Astrocyte of the hippocampus (primary cell): ENCODE results near the gene RFC4.
A peak's percentile ranks its signal among the peaks of the same experiment; 100 is the strongest.
"Not testable (repeated sequence)": the region's sequence is repeated elsewhere in the genome, so short reads cannot be mapped to it uniquely, and the experiment has no call there.

Experiments
- DNase-seq: peaks from one replicate; pipeline ENCODE4 v3.0.0; 2011; ENCODE audit warnings: low read depth, low spot score

RFC4 gene, protein sequence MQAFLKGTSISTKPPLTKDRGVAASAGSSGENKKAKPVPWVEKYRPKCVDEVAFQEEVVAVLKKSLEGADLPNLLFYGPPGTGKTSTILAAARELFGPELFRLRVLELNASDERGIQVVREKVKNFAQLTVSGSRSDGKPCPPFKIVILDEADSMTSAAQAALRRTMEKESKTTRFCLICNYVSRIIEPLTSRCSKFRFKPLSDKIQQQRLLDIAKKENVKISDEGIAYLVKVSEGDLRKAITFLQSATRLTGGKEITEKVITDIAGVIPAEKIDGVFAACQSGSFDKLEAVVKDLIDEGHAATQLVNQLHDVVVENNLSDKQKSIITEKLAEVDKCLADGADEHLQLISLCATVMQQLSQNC

DNA sequence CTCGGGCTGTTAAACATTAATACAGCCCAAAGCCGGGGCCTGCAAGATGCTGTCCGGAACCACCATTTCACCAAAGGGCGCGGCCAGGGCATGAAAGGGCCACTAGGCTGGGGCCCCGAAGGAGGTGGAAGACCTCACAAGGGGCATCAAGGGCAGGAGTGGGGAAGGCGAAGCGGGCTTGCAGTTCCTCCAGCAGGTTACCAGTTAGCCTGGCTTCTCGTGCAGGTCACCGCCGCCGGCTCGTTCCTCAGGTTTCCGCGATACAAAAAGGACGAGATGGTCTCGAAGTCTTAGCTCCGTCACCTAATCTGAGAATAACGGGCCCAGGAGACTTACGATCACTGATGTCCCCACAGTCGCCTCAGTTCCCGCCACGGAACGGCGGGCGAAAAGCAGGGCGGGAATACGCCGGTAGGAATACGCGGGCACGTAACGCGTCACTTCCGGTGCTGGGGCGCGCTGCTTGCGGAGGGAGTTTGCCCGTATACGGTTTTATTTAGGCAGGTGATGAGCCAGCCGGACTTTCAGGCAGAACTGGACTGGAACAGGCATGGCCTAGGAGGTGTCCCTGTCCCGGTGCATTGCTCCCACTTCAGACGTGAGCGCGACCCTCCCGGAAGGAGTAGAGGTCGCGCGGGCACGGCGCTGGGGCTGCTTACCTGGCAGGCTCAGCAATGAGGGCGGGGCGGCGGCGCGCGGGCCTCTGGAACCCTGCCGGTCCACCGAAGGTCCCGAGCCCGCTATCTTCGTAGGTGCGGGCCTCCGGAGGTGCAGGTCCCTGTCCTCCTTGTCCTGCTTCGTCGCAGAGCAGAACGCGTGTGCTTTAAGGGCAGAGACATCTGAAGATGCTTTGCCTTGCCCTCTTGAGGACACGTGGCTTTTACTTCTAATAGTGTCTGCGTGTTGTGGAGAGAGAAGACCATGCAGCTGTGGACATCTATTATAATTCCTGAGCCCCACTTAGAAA is at the start of gene RFC4:
Gene RFC4 (minus strand): TSS at position 394 of the 967 bp plus-strand sequence. CDS start 1,769 bp downstream, outside the sequence.
- peak; percentile 89 for DNase-seq

DNA sequence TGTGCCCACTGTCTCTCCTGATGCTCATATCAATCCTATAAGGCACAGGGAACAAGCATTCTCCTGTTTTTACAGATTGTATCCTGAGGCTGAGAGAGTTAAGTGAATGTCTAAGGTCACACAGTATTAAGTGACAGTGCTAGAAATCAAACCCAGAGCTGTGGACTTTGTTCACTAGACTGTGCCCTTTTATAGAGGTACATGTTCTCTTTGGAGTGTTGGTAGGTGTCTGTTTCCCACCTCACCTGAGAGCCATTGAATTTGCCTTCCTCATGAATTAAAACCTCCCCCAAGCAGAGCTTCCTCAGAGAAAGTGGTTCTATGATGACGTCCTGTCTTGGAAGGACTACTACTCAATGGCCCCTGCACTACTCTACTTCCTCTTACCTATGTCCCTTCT is 48.7 kb upstream of the RFC4 start:
- no peak for DNase-seq

GRCh38 chr3:186854146-186854545 is 47.9 kb upstream of the RFC4 start:
- no peak for DNase-seq

DNA sequence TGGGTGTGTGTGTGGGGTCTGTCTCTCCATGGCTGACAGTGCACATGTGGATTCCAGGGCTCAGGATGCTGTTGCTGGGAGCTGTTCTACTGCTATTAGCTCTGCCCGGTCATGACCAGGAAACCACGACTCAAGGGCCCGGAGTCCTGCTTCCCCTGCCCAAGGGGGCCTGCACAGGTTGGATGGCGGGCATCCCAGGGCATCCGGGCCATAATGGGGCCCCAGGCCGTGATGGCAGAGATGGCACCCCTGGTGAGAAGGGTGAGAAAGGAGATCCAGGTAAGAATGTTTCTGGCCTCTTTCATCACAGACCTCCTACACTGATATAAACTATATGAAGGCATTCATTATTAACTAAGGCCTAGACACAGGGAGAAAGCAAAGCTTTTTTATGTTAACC is 46.7 kb upstream of the RFC4 start:
- DNase-seq: no peak

GRCh38 chr3:186851835-186852234 is 45.6 kb upstream of the RFC4 start:
- not testable (repeated sequence) for DNase-seq

DNA sequence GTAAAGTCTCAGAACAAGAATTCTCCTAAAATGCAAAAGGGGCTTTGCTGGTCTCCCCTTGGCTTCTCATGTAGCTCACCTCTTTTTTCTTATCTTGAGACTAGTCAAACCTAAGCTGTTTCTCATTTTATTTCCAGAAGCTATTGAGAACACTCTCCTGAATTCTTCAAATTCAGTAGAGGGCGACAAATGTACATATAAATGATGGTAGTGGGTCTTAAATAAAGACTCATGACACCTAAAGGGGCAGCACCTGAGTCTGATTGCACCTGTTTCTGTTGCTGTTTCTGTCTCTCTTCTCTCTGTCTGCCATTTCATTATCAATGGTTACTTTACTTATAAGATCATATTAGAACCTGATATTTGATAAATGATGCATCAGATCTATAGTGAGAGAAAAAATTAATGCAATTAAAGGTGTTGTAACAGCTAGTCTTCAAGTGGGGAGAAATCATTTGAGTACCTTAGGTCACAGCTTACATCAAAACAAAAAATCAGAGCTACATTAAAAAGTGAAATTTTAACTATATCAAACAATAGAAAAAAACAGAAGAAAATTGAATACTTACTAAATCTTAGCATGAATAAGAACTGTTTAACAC is 43.2 kb upstream of the RFC4 start:
- DNase-seq: peak; percentile 36

GRCh38 chr3:186847437-186847836 is 41.2 kb upstream of the RFC4 start:
- no peak for DNase-seq

- no peak for DNase-seq
Observed at GRCh38 chr3:186845756-186846155, 39.5 kb upstream of the RFC4 start.

GRCh38 chr3:186844908-186845307 is 38.6 kb upstream of the RFC4 start:
- no peak for DNase-seq

GRCh38 chr3:186843039-186843432 is 36.8 kb upstream of the RFC4 start:
- no peak for DNase-seq

DNA sequence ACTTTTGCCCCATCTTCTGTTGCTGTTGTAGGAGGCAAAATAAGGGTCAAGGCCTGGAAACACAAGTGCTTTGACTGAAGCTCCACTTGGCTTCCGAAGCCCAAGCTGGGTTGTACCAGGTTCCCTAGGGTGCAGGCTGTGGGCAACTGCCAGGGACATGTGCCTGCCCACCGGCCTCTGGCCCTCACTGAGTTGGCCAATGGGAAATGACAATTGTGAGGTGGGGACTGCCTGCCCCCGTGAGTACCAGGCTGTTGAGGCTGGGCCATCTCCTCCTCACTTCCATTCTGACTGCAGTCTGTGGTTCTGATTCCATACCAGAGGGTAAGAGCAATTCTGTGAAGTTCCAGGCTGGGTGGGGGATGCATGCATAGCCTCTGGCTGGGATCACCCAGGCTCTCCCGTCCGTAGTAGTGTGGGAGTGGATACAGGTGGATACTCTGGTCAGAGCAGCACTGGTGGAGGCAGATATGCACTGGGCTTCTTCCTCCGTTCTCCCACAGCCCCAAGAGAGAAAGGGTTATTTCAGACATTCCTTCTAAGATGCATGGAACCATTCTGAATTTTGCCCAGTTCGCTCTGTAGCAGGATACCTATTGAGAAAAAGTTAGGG is 36.2 kb upstream of the RFC4 start, which contains the start of gene ADIPOQ:
Gene ADIPOQ (plus strand): TSS at position 285 of the 613 bp plus-strand sequence. CDS start 10,349 bp downstream, outside the sequence.
- DNase-seq: no peak

- no peak for DNase-seq
Observed at GRCh38 chr3:186841620-186842019, 35.3 kb upstream of the RFC4 start.

DNA sequence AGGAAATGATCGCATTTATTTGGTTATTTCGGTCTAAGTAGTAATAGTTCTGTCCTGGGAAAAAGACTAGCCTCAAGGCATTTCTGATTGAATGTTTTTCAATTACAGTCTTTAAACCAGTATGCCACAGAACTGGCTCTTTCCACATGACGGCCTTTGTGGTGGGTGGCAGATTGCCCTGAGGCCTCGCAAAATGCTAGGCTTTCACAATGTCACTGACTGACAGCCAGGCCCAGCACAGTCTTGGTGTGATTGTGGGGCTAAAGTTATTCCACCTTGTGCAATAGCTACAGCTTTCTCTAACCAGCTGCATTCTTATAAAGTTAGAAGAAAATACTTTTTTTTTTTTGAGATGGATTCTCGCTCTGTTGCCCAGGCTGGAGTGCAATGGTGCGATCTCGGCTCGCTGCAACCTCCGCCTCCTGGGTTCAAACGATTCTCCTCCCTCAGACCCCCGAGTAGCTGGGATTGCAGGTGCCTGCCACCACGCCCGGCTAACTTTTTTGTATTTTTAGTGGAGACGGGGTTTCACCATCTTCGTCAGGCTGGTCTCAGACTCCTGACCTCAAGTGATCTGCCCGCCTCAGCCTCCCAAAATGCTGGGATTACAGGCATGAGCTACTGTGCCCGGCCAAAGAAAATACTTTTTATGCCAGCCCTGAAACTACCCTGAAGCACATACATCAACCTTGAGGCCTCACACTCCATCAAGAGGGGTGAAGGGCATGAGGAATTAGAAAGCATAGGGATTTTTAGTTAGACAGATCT is 33.8 kb upstream of the RFC4 start:
- peak; percentile 94 for DNase-seq

- DNase-seq: no peak
Observed at GRCh38 chr3:186832276-186832675, 26.0 kb upstream of the RFC4 start.

- no peak for DNase-seq
Observed at GRCh38 chr3:186831798-186832197, 25.5 kb upstream of the RFC4 start.

- no peak for DNase-seq
Observed at GRCh38 chr3:186828340-186828739, 22.1 kb upstream of the RFC4 start.

DNA sequence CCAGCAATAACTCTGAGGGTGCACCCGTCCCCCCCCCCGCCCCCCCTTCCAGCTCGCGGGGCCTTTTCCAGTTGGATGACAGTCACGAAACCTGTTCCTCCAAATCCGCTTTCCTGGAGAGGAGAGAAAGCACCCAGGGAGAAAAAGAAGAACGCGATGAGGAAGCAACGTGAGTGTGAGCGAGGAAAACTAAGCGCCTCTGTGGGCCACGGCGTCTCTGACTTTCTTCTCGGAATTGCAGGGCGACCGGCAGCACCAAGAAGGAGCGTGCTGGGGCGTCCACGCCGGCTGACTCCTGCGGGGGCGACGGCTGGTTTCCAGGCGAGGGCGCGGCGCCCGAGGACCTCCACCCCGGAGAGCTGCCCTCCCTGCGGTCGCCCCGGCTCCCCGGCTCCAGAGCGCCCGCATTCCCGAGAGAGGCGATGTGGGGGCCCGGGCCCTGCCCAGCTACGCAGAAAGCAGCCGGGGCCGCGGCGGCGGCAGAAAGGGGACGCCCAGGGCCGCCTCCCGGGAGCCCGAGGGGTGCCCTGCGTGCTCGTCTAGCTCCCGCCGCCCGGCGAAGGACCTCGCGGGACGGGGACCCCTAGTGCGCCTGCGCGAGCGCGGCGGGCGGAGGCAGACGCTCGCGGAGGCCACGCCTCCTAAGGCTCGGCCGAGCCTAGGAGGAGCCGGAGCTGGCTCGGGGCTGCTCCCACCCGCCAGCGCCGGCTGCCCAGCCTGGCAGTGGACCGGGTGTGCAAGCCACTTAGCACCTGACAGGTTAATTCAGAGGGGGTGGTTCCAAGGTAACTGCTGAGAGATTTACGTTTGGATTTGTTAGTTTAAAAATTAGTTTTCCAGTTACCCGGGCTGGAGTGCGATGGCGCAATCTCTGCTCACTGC is 20.9 kb upstream of the RFC4 start:
- DNase-seq: peak; percentile 94

DNA sequence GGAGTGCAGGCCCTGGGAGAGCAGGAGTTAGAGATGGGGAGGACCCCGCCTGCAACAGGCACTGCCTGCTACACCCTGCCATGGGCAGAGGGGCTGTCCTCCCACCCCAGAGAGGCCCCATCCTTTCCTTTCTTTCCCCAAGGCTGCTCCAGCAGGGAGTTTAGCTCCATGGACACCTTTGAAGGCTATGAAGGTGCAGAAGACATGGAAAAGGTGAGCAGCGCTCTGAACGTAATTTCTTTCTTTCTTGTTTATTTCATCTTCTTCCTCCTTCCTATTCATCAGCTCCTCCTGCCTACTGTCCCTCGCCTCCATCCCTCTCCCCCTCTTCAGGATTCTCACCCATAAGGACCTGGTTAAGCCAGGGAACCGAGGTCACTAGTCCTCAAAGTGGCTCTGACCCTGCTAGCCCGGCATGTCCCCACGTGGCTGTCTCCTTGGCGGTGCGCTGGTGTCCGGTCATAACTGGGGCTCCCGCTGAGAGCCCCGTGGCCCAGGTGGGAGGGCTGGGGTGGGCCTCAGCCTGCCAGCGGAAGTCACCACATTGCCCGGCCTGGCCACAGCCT is 20.2 kb upstream of the RFC4 start:
- DNase-seq: no peak

DNA sequence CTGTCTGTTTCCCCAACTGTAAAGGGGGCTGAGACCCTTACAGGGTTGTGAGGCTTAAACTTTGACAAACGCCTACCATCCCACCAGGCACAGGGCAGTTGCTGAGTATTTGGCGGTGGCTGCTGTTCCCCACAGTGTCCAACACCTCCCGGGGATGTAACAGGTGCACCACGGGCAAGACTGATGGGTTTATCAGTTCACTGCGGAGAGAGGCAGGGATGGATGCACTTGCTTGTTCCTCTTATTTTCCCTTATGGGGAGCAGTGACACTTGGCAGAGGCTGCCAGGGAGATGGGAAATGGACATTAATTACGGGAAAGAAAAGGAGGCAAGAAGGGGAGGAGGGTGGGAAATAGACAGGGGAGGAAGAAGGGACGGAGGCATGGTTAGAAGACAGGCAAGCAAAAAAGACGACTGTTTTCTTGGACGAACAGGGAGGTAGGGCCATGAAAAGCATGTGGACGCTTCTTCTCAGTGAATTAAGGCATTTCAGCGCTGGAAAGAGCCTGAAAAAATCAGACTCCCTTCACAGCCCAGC is 19.7 kb upstream of the RFC4 start:
- DNase-seq: no peak
